ENCODE measurements around the gene ARL15. TPM values are rescaled to one million over a fixed set of nuclear protein-coding genes. Genes with fewer than 3 reads are reported as not detected.

The ARL15 gene
- total RNA-seq, 1 donor from 2014 or later = 74.4 TPM

- Histone ChIP-seq H3K27me3 (no peaks in the 10 kb centered on the region), H3K4me3 (no peak overlapping the region), H3K27ac (no peak overlapping the region), H3K36me3 (no peaks in the 10 kb centered on the region), H3K9me3 (no peaks in the 10 kb centered on the region), H3K4me1 (no peaks in the 10 kb centered on the region)
- intact Hi-C loops (cut with DNase I) = no loop called here
- no peak for DNase-seq (ENCODE audit: extremely low spot score in 2 of 2)
- TF ChIP-seq POLR2A (IDR thresholded peaks at IDR 0.05) = no peak
- TF ChIP-seq POLR2AphosphoS5 (IDR thresholded peaks at IDR 0.05; ENCODE audit: insufficient read depth in 1 of 2, low read depth in 1 of 2) = no peak
Observed at GRCh38 chr5:53884844-53885243, 425.5 kb downstream of the ARL15 start.

- intact Hi-C loops (cut with DNase I) = no loop called here
- Histone ChIP-seq H3K9me3 (no peaks in the 10 kb centered on the region), H3K36me3 (no peaks in the 10 kb centered on the region), H3K27me3 (no peaks in the 10 kb centered on the region), H3K4me1 (no peaks in the 10 kb centered on the region), H3K4me3 (no peak overlapping the region), H3K27ac (no peak overlapping the region)
- no peak for DNase-seq (ENCODE audit: extremely low spot score in 2 of 2)
- TF ChIP-seq CTCF (IDR thresholded peaks at IDR 0.05) (no peak), POLR2AphosphoS5 (IDR thresholded peaks at IDR 0.05; ENCODE audit: insufficient read depth in 1 of 2, low read depth in 1 of 2) (no peak), POLR2A (IDR thresholded peaks at IDR 0.05) (no peak)
Observed at GRCh38 chr5:53884417-53884816, 426.0 kb downstream of the ARL15 start.

GRCh38 chr5:53882676-53883031, 427.7 kb downstream of the ARL15 start:
- no peaks in the 10 kb centered on the region for H3K9me3 ChIP-seq
- intact Hi-C loops (cut with DNase I) = no loop called here
- H3K4me1 ChIP-seq = no peaks in the 10 kb centered on the region

GRCh38 chr5:53882006-53882675, 428.2 kb downstream of the ARL15 start:
- Histone ChIP-seq H3K9me3 (no peaks in the 10 kb centered on the region), H3K4me3 (no peak overlapping the region), H3K4me1 (no peaks in the 10 kb centered on the region), H3K27me3 (no peaks in the 10 kb centered on the region), H3K36me3 (no peaks in the 10 kb centered on the region), H3K27ac (no peak overlapping the region)
- intact Hi-C loops (cut with DNase I) = no loop called here
- no peak for DNase-seq (ENCODE audit: extremely low spot score in 2 of 2)
- TF ChIP-seq POLR2AphosphoS5 (IDR thresholded peaks at IDR 0.05; ENCODE audit: insufficient read depth in 1 of 2, low read depth in 1 of 2) = no peak
- no peak for TF ChIP-seq CTCF (IDR thresholded peaks at IDR 0.05)
- no peak for TF ChIP-seq POLR2A (IDR thresholded peaks at IDR 0.05)

More at GRCh38 chr5:53882676-53883031, 427.7 kb downstream of the ARL15 start:
- Histone ChIP-seq H3K27me3 (no peaks in the 10 kb centered on the region), H3K4me3 (no peak overlapping the region), H3K36me3 (no peaks in the 10 kb centered on the region), H3K27ac (no peak overlapping the region)
- DNase-seq (ENCODE audit: extremely low spot score in 2 of 2) = no peak
- TF ChIP-seq POLR2A (IDR thresholded peaks at IDR 0.05) (no peak), POLR2AphosphoS5 (IDR thresholded peaks at IDR 0.05; ENCODE audit: insufficient read depth in 1 of 2, low read depth in 1 of 2) (no peak), CTCF (IDR thresholded peaks at IDR 0.05) (no peak)

GRCh38 chr5:53879708-53880323, 430.6 kb downstream of the ARL15 start:
- no peak for DNase-seq (ENCODE audit: extremely low spot score in 2 of 2)
- no peaks in the 10 kb centered on the region for H3K9me3 ChIP-seq
- no peak overlapping the region for H3K27ac ChIP-seq
- TF ChIP-seq POLR2AphosphoS5 (IDR thresholded peaks at IDR 0.05; ENCODE audit: insufficient read depth in 1 of 2, low read depth in 1 of 2) (no peak), CTCF (IDR thresholded peaks at IDR 0.05) (no peak), POLR2A (IDR thresholded peaks at IDR 0.05) (no peak)
- H3K27me3 ChIP-seq = no peaks in the 10 kb centered on the region
- H3K4me3 ChIP-seq = no peak overlapping the region
- H3K36me3 ChIP-seq = no peaks in the 10 kb centered on the region
- intact Hi-C loops (cut with DNase I) = no loop called here
- no peaks in the 10 kb centered on the region for H3K4me1 ChIP-seq

All from vagina (tissue), 2 donors.